PFSK-1 (cell line): ENCODE measurements around the gene TMEM125.

Source experiments
- POLR2AphosphoS5 ChIP-seq: IDR thresholded peaks from 2 replicates; pipeline ENCODE4 v1.6.1; 2012; ENCODE audit warnings: low read depth, mild to moderate bottlenecking, control low read depth, low read length, moderate library complexity
- REST ChIP-seq, 2 experiments: IDR thresholded peaks; 2 replicates each; pipeline versions ENCODE4 v1.6.1 to v1.8.0; 2011 to 2012; ENCODE audit warnings: low read depth in 2 of 2, low read length in 2 of 2, control low read depth in 1 of 2, inconsistent platforms in 1 of 2, mild to moderate bottlenecking in 1 of 2, moderate library complexity in 1 of 2; ENCODE audit not compliant: insufficient read depth in 1 of 2
- SIN3A ChIP-seq: IDR thresholded peaks from 2 replicates; pipeline ENCODE4 v1.6.1; 2012; ENCODE audit warnings: mild to moderate bottlenecking, low read length, moderate library complexity, borderline replicate concordance; ENCODE audit not compliant: insufficient read depth
- TAF1 ChIP-seq: IDR thresholded peaks from 2 replicates; pipeline ENCODE4 v1.6.1; 2012; ENCODE audit warnings: low read length, control low read depth, borderline replicate concordance; ENCODE audit not compliant: insufficient read depth

GRCh38 chr1:43304314-43304681 lies 34.5 kb downstream of the TMEM125 start:
- TF ChIP-seq POLR2AphosphoS5 = no peak
- no peak for TF ChIP-seq TAF1
- no peak for TF ChIP-seq SIN3A
- TF ChIP-seq REST (IDR thresholded peaks at IDR 0.05; ENCODE audit: insufficient read depth in 1 of 2, low read depth in 2 of 2, low read length in 2 of 2) = no peak
